ENCODE results near the gene WDR83.
"Not testable (repeated sequence)": the region's sequence is repeated elsewhere in the genome, so short reads cannot be mapped to it uniquely, and the experiment has no call there.

WDR83 gene

DNA sequence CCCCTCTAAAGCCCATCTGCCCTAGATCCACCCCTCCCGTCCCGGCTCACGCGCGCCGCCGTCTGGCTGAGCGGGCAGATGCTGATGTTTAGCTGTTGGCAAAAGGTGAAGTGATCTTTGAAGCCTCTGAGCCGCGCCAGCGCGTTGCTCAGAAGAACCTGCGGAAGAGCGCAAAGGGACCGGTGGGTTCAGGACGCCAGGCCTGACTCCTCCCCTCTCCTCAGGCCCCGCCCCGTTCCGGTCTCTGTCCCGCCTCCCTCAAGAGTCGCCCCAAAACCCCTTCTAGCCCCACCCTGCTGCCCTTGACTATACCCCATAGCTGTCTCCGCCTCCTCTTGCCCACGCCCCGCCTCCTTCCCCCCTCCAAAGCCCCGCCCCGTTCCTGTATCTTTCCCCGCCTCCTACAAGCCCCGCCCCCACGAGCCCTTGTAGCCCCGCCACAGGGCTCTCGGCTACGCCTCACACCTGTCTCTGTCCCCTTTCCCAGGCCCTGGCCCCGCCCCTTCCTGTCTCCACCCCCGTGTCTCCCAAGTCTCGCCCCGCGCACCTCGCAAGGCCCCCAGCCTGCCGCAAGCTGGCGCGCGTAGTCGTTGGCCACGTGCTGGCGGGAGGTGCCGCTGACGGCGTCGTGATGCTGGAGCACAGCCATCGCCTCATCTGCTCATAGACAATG is 9.6 kb upstream of the WDR83 start:
- no peak for DNase-seq

GRCh38 chr19:12657966-12658365 is 8.6 kb upstream of the WDR83 start:
- no peak for DNase-seq

DNA sequence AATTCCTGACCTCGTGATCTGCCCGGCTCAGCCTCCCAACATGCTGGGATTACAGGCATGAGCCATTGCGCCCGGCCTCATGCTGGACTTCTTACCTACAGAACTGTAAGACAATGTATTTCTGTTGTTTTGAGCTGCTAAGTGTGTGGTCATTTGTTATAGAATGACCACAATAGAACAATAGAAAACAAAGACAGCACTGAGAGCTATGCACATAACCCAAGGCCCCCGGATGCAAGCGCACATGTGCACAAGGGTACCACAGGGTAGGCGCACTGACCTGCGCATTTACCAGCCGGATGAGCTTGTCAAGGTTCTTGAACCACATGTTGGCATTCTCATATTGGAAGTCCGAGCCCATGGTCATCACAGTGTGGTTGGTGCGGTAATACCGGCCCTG is 5.6 kb upstream of the WDR83 start:
- DNase-seq: no peak

- DNase-seq: no peak
These were observed 2.0 kb upstream of the WDR83 start for GRCh38 chr19:12664406-12665280.

GRCh38 chr19:12665281-12665573 is 1.4 kb upstream of the WDR83 start:
- DNase-seq: no peak

- DNase-seq: no peak
These were observed 839 bp upstream of the WDR83 start for GRCh38 chr19:12665671-12666264.

- DNase-seq: no peak
These were observed 1.2 kb downstream of the WDR83 start for GRCh38 chr19:12667731-12668302.

DNA sequence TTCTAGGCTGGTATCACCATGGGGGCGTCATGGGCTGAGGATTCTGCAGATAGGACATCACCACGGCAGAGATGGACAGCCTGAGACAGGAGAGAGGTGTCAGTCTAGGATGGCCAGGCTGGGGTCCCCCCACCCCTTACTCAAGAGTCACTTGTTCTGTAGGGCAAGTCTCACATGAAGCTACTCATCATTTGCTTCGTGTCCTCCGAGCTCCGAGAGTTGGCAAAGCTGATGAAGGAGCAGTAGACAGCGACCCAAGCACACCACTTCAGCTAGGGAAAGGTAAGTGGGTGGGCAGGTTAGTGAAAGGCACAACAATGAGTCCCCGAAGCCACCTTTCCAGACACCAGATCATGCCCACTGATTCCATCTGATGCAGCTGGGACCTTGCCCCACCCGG is 1.7 kb downstream of the WDR83 start:
- DNase-seq: no peak

DNA sequence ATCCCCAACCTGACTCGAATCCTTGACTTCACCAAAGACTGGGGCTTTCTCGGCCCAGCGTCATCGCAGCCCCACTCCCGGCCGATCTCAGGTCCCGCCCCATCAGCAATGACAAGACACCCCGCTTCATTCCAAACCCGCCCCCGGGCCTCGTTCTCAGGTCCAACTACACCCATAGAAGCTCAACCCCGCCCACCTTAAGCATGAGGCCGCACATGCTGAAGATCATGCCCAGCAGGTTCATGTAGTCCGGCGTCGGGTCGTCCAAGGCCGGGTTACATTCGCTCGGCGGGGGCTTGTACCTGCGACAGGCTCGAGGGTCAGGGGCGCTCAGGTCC is 2.3 kb downstream of the WDR83 start:
- DNase-seq: peak; percentile 15

DNA sequence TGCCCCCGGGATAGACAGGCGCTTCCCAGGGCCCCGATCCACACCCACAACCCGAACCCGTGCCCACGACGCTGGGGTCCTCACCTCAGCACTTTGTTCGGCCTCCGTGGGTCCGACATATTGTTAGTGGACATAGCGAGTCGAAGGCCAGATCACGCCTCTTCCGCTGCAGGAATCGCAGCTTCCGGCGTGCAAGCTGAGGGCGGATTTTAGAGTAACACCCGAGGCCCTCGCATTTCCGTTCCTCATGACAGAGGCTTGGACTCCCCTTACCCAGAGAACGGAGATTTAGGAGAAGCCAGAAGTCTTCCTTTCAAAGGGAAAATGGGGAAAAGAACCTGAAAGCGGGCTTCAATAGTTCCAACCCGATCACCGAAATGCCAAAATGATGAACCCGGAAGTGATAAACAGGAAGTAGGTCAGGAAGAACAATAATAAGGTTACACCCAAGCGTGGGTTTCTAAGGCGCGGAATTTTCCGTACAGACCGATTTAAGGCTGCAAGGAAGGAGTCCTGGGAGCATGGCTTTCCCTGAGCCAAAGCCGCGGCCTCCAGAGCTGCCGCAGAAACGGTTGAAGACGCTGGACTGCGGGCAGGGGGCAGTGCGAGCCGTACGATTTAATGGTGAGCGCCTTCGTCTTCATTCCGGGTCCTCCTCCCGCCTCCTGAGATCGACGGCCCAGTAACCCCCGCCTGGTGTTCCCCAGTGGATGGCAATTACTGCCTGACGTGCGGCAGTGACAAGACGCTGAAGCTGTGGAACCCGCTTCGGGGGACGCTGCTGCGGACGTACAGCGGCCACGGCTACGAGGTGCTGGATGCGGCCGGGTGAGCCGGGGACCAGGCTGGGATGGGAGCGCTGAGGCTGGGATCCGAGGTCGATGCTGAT is 2.9 kb downstream of the WDR83 start:
- peak; percentile 41 for DNase-seq

GRCh38 chr19:12670159-12670928 is 3.7 kb downstream of the WDR83 start:
- DNase-seq: no peak

DNA sequence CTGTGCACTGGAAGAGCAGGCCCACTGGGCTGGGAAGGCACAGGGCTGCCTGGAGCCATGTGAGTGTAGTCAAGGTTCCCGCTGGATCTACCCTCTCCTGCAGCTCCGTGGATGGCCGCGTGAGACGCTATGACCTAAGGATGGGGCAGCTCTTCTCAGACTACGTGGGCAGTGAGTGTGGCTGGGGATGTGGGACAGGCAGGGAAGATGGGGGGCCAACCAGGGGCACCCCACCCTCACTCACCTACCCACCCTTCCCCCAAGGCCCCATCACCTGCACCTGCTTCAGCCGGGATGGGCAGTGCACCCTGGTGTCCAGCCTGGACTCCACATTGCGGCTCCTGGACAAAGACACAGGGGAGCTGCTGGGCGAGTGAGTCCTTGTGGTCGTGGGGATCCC is 6.1 kb downstream of the WDR83 start:
- no peak for DNase-seq

DNA sequence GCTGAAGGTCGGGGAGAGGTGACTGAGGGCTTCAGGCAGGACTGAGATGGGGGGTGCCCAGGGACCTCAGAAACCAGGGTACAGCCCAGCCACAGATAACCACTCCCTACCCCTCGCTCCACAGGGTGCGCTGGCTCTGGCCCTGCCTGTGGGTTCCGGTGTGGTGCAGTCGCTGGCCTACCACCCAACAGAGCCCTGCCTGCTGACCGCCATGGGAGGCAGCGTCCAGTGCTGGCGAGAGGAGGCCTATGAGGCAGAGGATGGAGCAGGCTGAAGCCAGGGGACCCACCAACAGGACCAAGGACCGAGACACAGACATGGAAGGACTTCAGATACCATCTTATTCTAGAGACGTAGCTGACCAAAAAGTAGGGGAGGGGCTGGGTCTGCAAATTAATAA is 8.8 kb downstream of the WDR83 start:
- no peak for DNase-seq

DNA sequence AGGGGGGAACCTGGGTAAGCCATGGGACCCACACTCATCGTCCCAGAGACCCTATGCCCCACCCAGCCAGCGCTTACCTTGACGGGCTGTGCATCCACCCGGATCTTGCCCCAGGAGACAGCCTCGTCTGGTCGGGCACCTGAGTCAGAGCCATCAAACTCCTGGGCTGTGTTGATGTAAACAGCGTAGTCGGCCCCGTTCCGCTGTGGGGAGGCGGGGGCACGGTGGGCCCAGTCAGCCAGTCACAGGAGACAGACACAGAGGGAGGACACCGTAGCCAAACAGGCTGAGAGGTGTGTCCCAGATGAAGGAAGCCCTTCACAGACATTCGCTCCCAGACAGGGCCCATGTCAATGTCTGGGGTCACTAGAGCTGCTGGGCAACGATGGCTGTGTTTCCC is 9.3 kb downstream of the WDR83 start:
- DNase-seq: no peak

GRCh38 chr19:12676384-12676792 is 9.8 kb downstream of the WDR83 start:
- peak; percentile 25 for DNase-seq

DNA sequence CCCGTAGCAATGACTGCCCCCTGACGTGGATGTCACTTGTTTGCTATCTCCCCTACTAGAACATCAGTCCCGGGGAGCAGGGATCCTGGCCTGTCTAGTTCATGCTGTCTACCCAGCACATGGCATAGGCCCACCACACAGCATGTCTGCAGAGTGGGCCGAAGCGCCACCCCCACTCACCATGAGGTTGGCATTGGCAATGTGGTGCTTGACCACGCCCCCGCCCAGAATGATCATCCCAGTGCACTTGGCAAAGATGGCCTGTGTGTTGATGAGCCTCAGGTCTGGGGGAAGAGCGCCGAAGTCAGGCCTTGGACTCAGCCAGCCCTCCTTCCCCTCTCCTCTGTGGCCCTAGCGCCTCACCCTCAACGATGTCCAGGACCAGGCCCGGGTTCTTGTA is 10.3 kb downstream of the WDR83 start:
- DNase-seq: no peak

GRCh38 chr19:12678039-12678438 is 11.4 kb downstream of the WDR83 start:
- not testable (repeated sequence) for DNase-seq

GRCh38 chr19:12680034-12680433 is 13.4 kb downstream of the WDR83 start:
- DNase-seq: no peak

DNA sequence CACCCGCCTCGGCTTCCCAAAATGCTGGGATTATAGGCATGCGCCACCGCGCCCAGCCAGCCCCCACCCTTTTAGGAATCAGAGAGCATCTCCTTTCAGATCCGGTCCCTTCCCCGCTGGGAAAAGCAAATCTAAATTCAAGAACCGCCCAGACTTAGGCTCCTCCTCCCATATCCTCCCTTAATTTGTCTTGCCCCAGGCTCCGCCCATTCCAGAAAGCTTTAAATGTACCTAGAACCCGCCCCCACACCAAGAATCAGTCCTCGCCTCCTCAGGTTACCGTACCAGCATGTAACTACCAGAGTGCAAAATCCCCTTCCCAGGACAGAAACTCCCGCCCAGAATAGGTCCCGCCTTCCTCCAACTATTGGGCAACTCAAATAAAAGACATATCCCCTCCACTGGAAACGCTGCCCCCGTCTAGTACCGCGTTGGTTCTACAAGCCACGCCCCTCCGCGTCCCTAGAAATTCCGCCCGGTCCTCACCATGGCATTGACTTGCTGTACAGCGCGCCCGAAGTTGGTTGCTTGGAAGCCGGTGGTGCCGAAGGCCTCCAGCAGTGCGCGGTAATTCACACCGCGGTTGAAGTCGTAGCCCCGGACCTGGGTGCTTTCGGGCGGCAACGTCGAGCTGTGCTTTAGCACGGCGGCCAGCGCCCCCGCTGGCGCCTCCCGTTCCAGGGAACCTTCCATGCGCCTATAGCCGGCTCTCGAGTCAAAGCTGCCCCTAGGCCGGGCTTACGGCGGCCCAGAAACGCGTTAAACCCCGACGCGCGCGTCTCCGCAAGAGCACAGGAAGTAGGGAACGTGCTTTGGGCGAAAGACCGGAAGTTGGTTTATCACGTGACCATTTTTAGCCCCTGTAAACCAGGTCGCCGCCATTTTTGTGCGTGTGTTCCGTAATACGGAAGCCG is 14.7 kb downstream of the WDR83 start, which contains the start of gene DHPS:
TSS of gene DHPS (minus strand) at position 807 of the 914 bp plus-strand sequence. CDS start at position 693, 114 bp downstream.
- peak; percentile 82 for DNase-seq

DNA sequence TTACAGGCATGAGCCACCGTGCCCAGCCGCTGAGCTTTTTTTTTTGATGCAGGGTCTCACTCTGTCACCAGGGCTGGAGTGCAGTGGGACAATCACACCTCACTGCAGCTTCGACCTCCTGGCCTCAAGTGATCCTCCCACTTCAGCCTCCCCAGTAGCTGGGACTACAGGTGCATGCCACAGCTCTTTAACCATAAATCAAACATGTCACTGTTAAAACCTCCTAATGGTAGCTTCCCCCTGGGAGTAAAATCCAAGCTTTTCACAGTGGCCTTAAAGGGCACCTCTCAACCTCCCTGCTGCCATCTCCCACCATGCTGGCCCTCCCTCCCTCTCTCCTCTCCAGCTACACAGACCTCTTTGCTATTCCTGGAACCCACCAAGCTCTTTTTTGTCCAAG is 19.2 kb downstream of the WDR83 start:
- no peak for DNase-seq

All from NCI-H345 (cell line).